PFSK-1 (cell line): ENCODE data around the gene TEX53.

Experiments
- POLR2AphosphoS5 ChIP-seq: IDR thresholded peaks from 2 replicates; pipeline ENCODE4 v1.6.1; 2012; ENCODE audit warnings: low read depth, mild to moderate bottlenecking, control low read depth, low read length, moderate library complexity
- SIN3A ChIP-seq: IDR thresholded peaks from 2 replicates; pipeline ENCODE4 v1.6.1; 2012; ENCODE audit warnings: mild to moderate bottlenecking, low read length, moderate library complexity, borderline replicate concordance; ENCODE audit not compliant: insufficient read depth

GRCh38 chr9:114624677-114625076 lies 32.9 kb downstream of the TEX53 start:
- no peak for TF ChIP-seq POLR2AphosphoS5
- TF ChIP-seq SIN3A: no peak
